ENCODE results near the gene PLN.

- TF ChIP-seq CTCF (IDR thresholded peaks at IDR 0.05; ENCODE audit: borderline replicate concordance, extremely low read depth, low read length, poor library complexity, severe bottlenecking) (no peak), EZH2 (IDR thresholded peaks at IDR 0.05; ENCODE audit: borderline replicate concordance, low read depth, low read length, severe bottlenecking) (no peak)
These were observed 5.7 kb upstream of the PLN start for GRCh38 chr6:118542184-118542952.

All from DND-41 (cell line).